GM19099 (cell line): Measurements from ENCODE around the gene CDC5L.

Experiments used
- POLR2A ChIP-seq: IDR thresholded peaks from 3 replicates; pipeline ENCODE4 v1.6.1; 2011; ENCODE audit warnings: low read depth; ENCODE audit not compliant: insufficient read length; ENCODE audit errors: extremely low read depth

The CDC5L gene

GRCh38 chr6:44400572-44400971 lies 13.1 kb downstream of the CDC5L start:
- no peak for TF ChIP-seq POLR2A

- no peak for TF ChIP-seq POLR2A
Observed at GRCh38 chr6:44401138-44401537, 13.6 kb downstream of the CDC5L start.

GRCh38 chr6:44404022-44404714 lies 16.7 kb downstream of the CDC5L start:
- no peak for TF ChIP-seq POLR2A

- TF ChIP-seq POLR2A, result no peak
Observed at GRCh38 chr6:44404715-44405099, 17.2 kb downstream of the CDC5L start.

GRCh38 chr6:44407951-44408670 lies 20.6 kb downstream of the CDC5L start:
- no peak for TF ChIP-seq POLR2A

GRCh38 chr6:44409207-44409794 lies 21.8 kb downstream of the CDC5L start:
- no peak for TF ChIP-seq POLR2A

GRCh38 chr6:44410363-44410762 lies 22.9 kb downstream of the CDC5L start:
- no peak for TF ChIP-seq POLR2A

GRCh38 chr6:44411141-44411540 lies 23.6 kb downstream of the CDC5L start:
- TF ChIP-seq POLR2A, result no peak

GRCh38 chr6:44415449-44415848 lies 27.9 kb downstream of the CDC5L start:
- no peak for TF ChIP-seq POLR2A

- no peak for TF ChIP-seq POLR2A
Observed at GRCh38 chr6:44415873-44416502, 28.5 kb downstream of the CDC5L start.

GRCh38 chr6:44422531-44422930 lies 35.0 kb downstream of the CDC5L start:
- no peak for TF ChIP-seq POLR2A

- TF ChIP-seq POLR2A, result no peak
Observed at GRCh38 chr6:44423306-44423705, 35.8 kb downstream of the CDC5L start.

- TF ChIP-seq POLR2A, result no peak
Observed at GRCh38 chr6:44425951-44426350, 38.4 kb downstream of the CDC5L start.

GRCh38 chr6:44428682-44429081 lies 41.2 kb downstream of the CDC5L start:
- no peak for TF ChIP-seq POLR2A

GRCh38 chr6:44430326-44430725 lies 42.8 kb downstream of the CDC5L start:
- TF ChIP-seq POLR2A, result no peak
